ENCODE measurements around the gene RNF168.
A peak's percentile ranks its signal among the peaks of the same experiment; 100 is the strongest.
"Not testable (repeated sequence)": the region's sequence is repeated elsewhere in the genome, so short reads cannot be mapped to it uniquely, and the experiment has no call there.

Gene RNF168

GRCh38 chr3:196463804-196464203 is 39.8 kb downstream of the RNF168 start:
- H3K4me3 ChIP-seq, result no peak overlapping the region
- H3K4me1 ChIP-seq, result no peaks in the 10 kb centered on the region
- no peaks in the 10 kb centered on the region for H3K27me3 ChIP-seq
- peaks cover 0 to 14% (median 8%) of the 10 kb centered on the region in 11 experiments; a peak in 18 of 22 replicates for H3K36me3 ChIP-seq
- no peaks in the 10 kb centered on the region for H4K20me1 ChIP-seq
- no peaks in the 10 kb centered on the region; a peak in 2 of 22 replicates for H3K9me3 ChIP-seq (replicated peaks in 1 of 11)
- no peak overlapping the region for H3K27ac ChIP-seq
- no peak overlapping the region for H3K9ac ChIP-seq
- no peak overlapping the region for H3K4me2 ChIP-seq
- no peak for TF ChIP-seq Cebpa-rat (IDR thresholded peaks at IDR 0.05)

GRCh38 chr3:196463478-196463756 is 40.2 kb downstream of the RNF168 start:
- Histone ChIP-seq H3K9me3 (replicated peaks in 1 of 11) (no peaks in the 10 kb centered on the region; a peak in 2 of 22 replicates), H3K4me3 (no peak overlapping the region), H3K4me1 (no peaks in the 10 kb centered on the region), H3K27ac (no peak overlapping the region), H4K20me1 (no peaks in the 10 kb centered on the region), H3K27me3 (no peaks in the 10 kb centered on the region), H3K9ac (no peak overlapping the region), H3K4me2 (no peak overlapping the region), H3K36me3 (peaks cover 0 to 11% (median 4%) of the 10 kb centered on the region in 11 experiments; a peak in 17 of 22 replicates)
- TF ChIP-seq Cebpa-rat (IDR thresholded peaks at IDR 0.05), result no peak

- not testable (repeated sequence) for H3K4me2 ChIP-seq; H4K20me1 ChIP-seq; H3K9me3 ChIP-seq (replicated peaks in 1 of 11); H3K9ac ChIP-seq; H3K4me1 ChIP-seq; H3K36me3 ChIP-seq; H3K27ac ChIP-seq; H3K27me3 ChIP-seq; H3K4me3 ChIP-seq
These were observed 40.7 kb downstream of the RNF168 start for GRCh38 chr3:196462680-196463477.

GRCh38 chr3:196458063-196458462 is 45.5 kb downstream of the RNF168 start:
- Histone ChIP-seq H4K20me1 (no peaks in the 10 kb centered on the region), H3K27me3 (no peaks in the 10 kb centered on the region), H3K9me3 (replicated peaks in 1 of 11) (no peaks in the 10 kb centered on the region), H3K9ac (no peak overlapping the region), H3K4me3 (no peak overlapping the region), H3K36me3 (no peaks in the 10 kb centered on the region), H3K27ac (no peak overlapping the region; a peak in 1 of 22 replicates), H3K4me2 (no peak overlapping the region), H3K4me1 (peaks cover 0 to 5% (median 0%) of the 10 kb centered on the region in 10 experiments; a peak in 2 of 20 replicates)
- no peak for TF ChIP-seq Cebpa-rat (IDR thresholded peaks at IDR 0.05)

GRCh38 chr3:196457470-196457869 is 46.1 kb downstream of the RNF168 start:
- H4K20me1 ChIP-seq; H3K4me3 ChIP-seq; H3K4me2 ChIP-seq; H3K27ac ChIP-seq; H3K36me3 ChIP-seq; H3K4me1 ChIP-seq; H3K9ac ChIP-seq; H3K9me3 ChIP-seq (replicated peaks in 1 of 11); H3K27me3 ChIP-seq: not testable (repeated sequence)

GRCh38 chr3:196454935-196455334 is 48.6 kb downstream of the RNF168 start:
- Histone ChIP-seq H4K20me1 (no peaks in the 10 kb centered on the region), H3K27ac (no peak overlapping the region), H3K36me3 (0 out of 22 replicates have a peak, but pooled peaks cover 0 to 3% (median 0%) of the 10 kb centered on the region in 11 experiments), H3K27me3 (no peaks in the 10 kb centered on the region), H3K4me2 (no peak overlapping the region), H3K4me3 (no peak overlapping the region), H3K9me3 (replicated peaks in 1 of 11) (no peaks in the 10 kb centered on the region), H3K9ac (no peak overlapping the region), H3K4me1 (peaks cover 0 to 5% (median 0%) of the 10 kb centered on the region in 10 experiments; a peak in 2 of 20 replicates)
- no peak for TF ChIP-seq Cebpa-rat (IDR thresholded peaks at IDR 0.05)

GRCh38 chr3:196445391-196445790 is 58.2 kb downstream of the RNF168 start:
- peaks cover 0 to 13% (median 0%) of the 10 kb centered on the region in 11 experiments; a peak in 2 of 22 replicates for H3K9me3 ChIP-seq (replicated peaks in 1 of 11)
- H3K4me2 ChIP-seq, result peak overlapping the region; percentile 14 to 60 (median 49); a peak in 19 of 22 replicates
- not testable (repeated sequence) for H3K4me3 ChIP-seq, H3K27me3 ChIP-seq, H4K20me1 ChIP-seq, H3K27ac ChIP-seq, H3K9ac ChIP-seq, H3K36me3 ChIP-seq
- peaks cover 11 to 24% (median 16%) of the 10 kb centered on the region in 10 experiments for H3K4me1 ChIP-seq

- Histone ChIP-seq H3K27me3 (no peaks in the 10 kb centered on the region), H3K9ac (no peak overlapping the region), H3K27ac (peak overlapping the region in 8 of 11 experiments; percentile 1 to 51 (median 12); a peak in 6 of 22 replicates), H3K4me1 (peaks cover 17 to 33% (median 23%) of the 10 kb centered on the region in 10 experiments), H4K20me1 (no peaks in the 10 kb centered on the region), H3K4me2 (peak overlapping the region; percentile 14 to 60 (median 49); a peak in 20 of 22 replicates), H3K4me3 (no peak overlapping the region), H3K36me3 (peaks cover 0 to 7% (median 0%) of the 10 kb centered on the region in 11 experiments; a peak in 2 of 22 replicates), H3K9me3 (replicated peaks in 1 of 11) (peaks cover 0 to 13% (median 0%) of the 10 kb centered on the region in 11 experiments; a peak in 2 of 22 replicates)
- TF ChIP-seq Cebpa-rat (IDR thresholded peaks at IDR 0.05), result no peak
These were observed 59.1 kb downstream of the RNF168 start for GRCh38 chr3:196444500-196444894.

- Histone ChIP-seq H3K4me2 (peak overlapping the region in 1 of 11 experiments; percentile 34; a peak in 2 of 22 replicates), H3K36me3 (no peaks in the 10 kb centered on the region), H4K20me1 (no peaks in the 10 kb centered on the region), H3K27me3 (no peaks in the 10 kb centered on the region), H3K9ac (no peak overlapping the region), H3K27ac (no peak overlapping the region), H3K9me3 (replicated peaks in 1 of 11) (peaks cover 0 to 7% (median 0%) of the 10 kb centered on the region in 11 experiments; a peak in 2 of 22 replicates), H3K4me1 (peaks cover 17 to 35% (median 25%) of the 10 kb centered on the region in 10 experiments), H3K4me3 (no peak overlapping the region)
- no peak for TF ChIP-seq Cebpa-rat (IDR thresholded peaks at IDR 0.05)
These were observed 62.9 kb downstream of the RNF168 start for GRCh38 chr3:196440696-196441095.

Measured in BLaER1 treated with 17β-estradiol and CSF1 and Interleukin-3, amounts not matched to agents 10 nM and 100 nM (cell line).